Naive B cell (primary cell): Measurements from ENCODE around the gene NMRK1. TPM values are rescaled to one million over a fixed set of nuclear protein-coding genes. Genes with fewer than 3 reads are reported as not detected.

Experiments used
- ATAC-seq, 2 donors: fragments of 150-1000 bp; cut with Tn5 transposase; 2 replicates each; pipeline ENCODE4 v1.10.0; 2021; ENCODE audit warnings: low read depth in 2 of 2, mild to moderate bottlenecking in 2 of 2, moderate library complexity in 2 of 2
- DNase-seq: peaks from one replicate; pipeline ENCODE4 v3.0.0; 2022
- H3K27ac Mint-ChIP-seq, 6 donors: one replicate each; pipeline ENCODE4 v1.8.0; 2020 to 2022; ENCODE audit warnings: mild to moderate bottlenecking in 6 of 6, mixed read lengths in 6 of 6, moderate library complexity in 5 of 6, inconsistent platforms in 2 of 6
- H3K27me3 Mint-ChIP-seq, 3 donors: one replicate each; pipeline ENCODE4 v1.8.0; 2021 to 2022; ENCODE audit warnings: mixed read lengths in 3 of 3, mild to moderate bottlenecking in 1 of 3
- H3K36me3 Mint-ChIP-seq, 2 donors: one replicate each; pipeline ENCODE4 v1.8.0; 2020 to 2022; ENCODE audit warnings: mixed read lengths in 2 of 2, inconsistent platforms in 1 of 2, mild to moderate bottlenecking in 1 of 2
- H3K4me1 Mint-ChIP-seq, 3 donors: one replicate each; pipeline ENCODE4 v1.8.0; 2020 to 2022; ENCODE audit warnings: mixed read lengths in 3 of 3, inconsistent platforms in 1 of 3, mild to moderate bottlenecking in 1 of 3, moderate library complexity in 1 of 3
- H3K4me3 Mint-ChIP-seq, 8 donors: one replicate each; pipeline ENCODE4 v1.8.0; 2020 to 2022; ENCODE audit warnings: mild to moderate bottlenecking in 8 of 8, mixed read lengths in 8 of 8, moderate library complexity in 8 of 8, inconsistent platforms in 2 of 8
- H3K9me3 Mint-ChIP-seq, 7 donors: one replicate each; pipeline ENCODE4 v1.8.0; 2020 to 2022; ENCODE audit warnings: mixed read lengths in 7 of 7, mild to moderate bottlenecking in 5 of 7, inconsistent platforms in 2 of 7, moderate library complexity in 1 of 7
- polyA plus RNA-seq, 6 donors: library from polyadenylated mRNA; unstranded; fragments of 300-500 nt; fragmentation: Illumina TruSeq; gene quantifications; one replicate each; pipeline ENCODE4 v1.2.3, GENCODE V29; 2021; ENCODE audit warnings: low read depth in 6 of 6

NMRK1 gene
- polyA plus RNA-seq, 6 donors from 2014 or later, result 9.4 to 33.5 (median 13.8) TPM

GRCh38 chr9:75112789-75113188 is 24.8 kb upstream of the NMRK1 start:
- DNase-seq, result no peak
- no peak for ATAC-seq
- Mint-ChIP-seq H3K4me1 (peaks cover 46 to 71% (median 51%) of the 10 kb centered on the region in 3 donors), H3K36me3 (peaks cover 3 to 8% of the 10 kb centered on the region in 2 donors), H3K27me3 (no peaks in the 10 kb centered on the region), H3K9me3 (no peaks in the 10 kb centered on the region), H3K4me3 (no peak overlapping the region), H3K27ac (peak overlapping the region in 4 of 6 donors; percentile 36 to 90 (median 77))

GRCh38 chr9:75111019-75111622 is 23.2 kb upstream of the NMRK1 start:
- no peak for ATAC-seq
- H3K4me1 Mint-ChIP-seq, result peaks cover 45 to 67% (median 51%) of the 10 kb centered on the region in 3 donors
- no peaks in the 10 kb centered on the region for H3K9me3 Mint-ChIP-seq
- H3K36me3 Mint-ChIP-seq, result peaks cover 0 to 5% of the 10 kb centered on the region in 2 donors
- H3K27me3 Mint-ChIP-seq, result no peaks in the 10 kb centered on the region
- peak overlapping the region in 2 of 8 donors; percentile 1 to 25 for H3K4me3 Mint-ChIP-seq
- no peak for DNase-seq
- H3K27ac Mint-ChIP-seq, result peak overlapping the region in 3 of 6 donors; percentile 12 to 82 (median 52)

DNA sequence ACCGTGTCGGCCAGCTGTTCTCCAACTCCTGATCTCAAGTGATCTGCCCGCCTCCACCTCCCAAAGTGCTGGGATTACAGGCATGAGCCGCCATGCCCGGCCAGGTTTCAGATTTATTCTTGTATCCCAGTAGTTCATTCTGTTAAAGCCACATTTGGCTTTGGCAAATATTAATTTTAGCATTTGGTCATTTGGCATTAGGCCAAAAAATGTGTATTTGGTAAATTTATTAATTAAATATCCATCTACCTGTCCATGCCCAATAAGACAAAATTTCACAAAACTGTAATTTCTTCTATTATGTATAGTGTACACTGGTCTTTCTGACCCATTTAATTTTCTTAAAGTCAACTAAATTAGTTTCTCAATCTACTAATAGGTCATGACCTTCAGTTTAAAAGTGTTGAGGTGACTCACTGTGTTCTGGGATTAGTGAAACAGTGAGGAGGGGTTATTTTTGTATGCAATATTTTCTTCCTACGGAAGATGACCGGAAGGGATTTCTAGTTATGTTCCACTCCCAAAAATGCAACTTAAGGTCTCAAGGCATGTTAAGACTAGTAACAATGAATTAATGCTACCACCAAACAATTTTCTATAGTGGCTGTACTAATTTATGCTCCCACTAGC is 21.4 kb upstream of the NMRK1 start:
- Mint-ChIP-seq H3K27me3 (no peaks in the 10 kb centered on the region), H3K27ac (peak overlapping the region in 2 of 6 donors; percentile 29 to 54), H3K9me3 (no peaks in the 10 kb centered on the region), H3K4me3 (no peak overlapping the region), H3K4me1 (peaks cover 54 to 78% (median 65%) of the 10 kb centered on the region in 3 donors), H3K36me3 (peaks cover 0 to 5% of the 10 kb centered on the region in 2 donors)
- ATAC-seq (no peak), DNase-seq (no peak)

- ATAC-seq, result no peak
- Mint-ChIP-seq H3K36me3 (no peaks in the 10 kb centered on the region), H3K9me3 (no peaks in the 10 kb centered on the region), H3K4me1 (peaks cover 47 to 72% (median 64%) of the 10 kb centered on the region in 3 donors), H3K4me3 (peak overlapping the region in 1 of 8 donors; percentile 42), H3K27ac (peak overlapping the region in 1 of 6 donors; percentile 62), H3K27me3 (no peaks in the 10 kb centered on the region)
- DNase-seq, result no peak
Observed at GRCh38 chr9:75108571-75108970, 20.6 kb upstream of the NMRK1 start.

DNA sequence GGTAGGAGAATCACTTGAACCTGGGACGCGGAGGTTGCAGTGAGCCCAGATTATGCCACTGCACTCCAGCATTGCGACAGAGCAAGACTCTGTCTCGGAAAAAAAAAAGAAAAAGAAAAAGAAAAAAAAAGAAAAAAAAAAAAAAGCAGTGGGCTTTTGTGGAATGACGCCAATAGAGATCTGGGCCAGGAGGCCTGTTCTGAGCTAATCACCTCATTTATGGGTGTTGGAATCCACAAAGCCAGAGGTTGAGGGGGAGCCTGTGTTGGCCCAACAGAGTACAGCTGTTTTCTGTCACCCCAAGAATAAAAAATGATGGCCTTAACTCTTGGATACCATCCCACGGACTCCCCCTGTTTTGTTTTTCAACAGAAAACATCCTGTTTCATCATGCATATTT is 18.9 kb upstream of the NMRK1 start:
- H3K27me3 Mint-ChIP-seq, result no peaks in the 10 kb centered on the region
- no peak overlapping the region for H3K27ac Mint-ChIP-seq
- H3K4me3 Mint-ChIP-seq, result peak overlapping the region in 1 of 8 donors; percentile 15
- peaks cover 45 to 66% (median 64%) of the 10 kb centered on the region in 3 donors for H3K4me1 Mint-ChIP-seq
- ATAC-seq, result no peak
- H3K9me3 Mint-ChIP-seq, result no peaks in the 10 kb centered on the region
- DNase-seq, result no peak
- H3K36me3 Mint-ChIP-seq, result peaks cover 0 to 5% of the 10 kb centered on the region in 2 donors

GRCh38 chr9:75105841-75106240 is 17.9 kb upstream of the NMRK1 start:
- ATAC-seq (no peak), DNase-seq (no peak)
- Mint-ChIP-seq H3K27ac (peak overlapping the region in 4 of 6 donors; percentile 23 to 58 (median 30)), H3K4me1 (peaks cover 43 to 67% (median 64%) of the 10 kb centered on the region in 3 donors), H3K36me3 (peaks cover 0 to 5% of the 10 kb centered on the region in 2 donors), H3K27me3 (no peaks in the 10 kb centered on the region), H3K4me3 (no peak overlapping the region), H3K9me3 (no peaks in the 10 kb centered on the region)

GRCh38 chr9:75105019-75105540 is 17.1 kb upstream of the NMRK1 start:
- H3K27ac Mint-ChIP-seq, result peak overlapping the region in 4 of 6 donors; percentile 30 to 76 (median 48)
- no peak overlapping the region for H3K4me3 Mint-ChIP-seq
- peaks cover 0 to 5% of the 10 kb centered on the region in 2 donors for H3K36me3 Mint-ChIP-seq
- DNase-seq (no peak), ATAC-seq (no peak)
- no peaks in the 10 kb centered on the region for H3K9me3 Mint-ChIP-seq
- H3K27me3 Mint-ChIP-seq, result no peaks in the 10 kb centered on the region
- peaks cover 39 to 61% (median 60%) of the 10 kb centered on the region in 3 donors for H3K4me1 Mint-ChIP-seq

GRCh38 chr9:75104607-75105006 is 16.7 kb upstream of the NMRK1 start:
- Mint-ChIP-seq H3K27ac (peak overlapping the region in 3 of 6 donors; percentile 34 to 76 (median 63)), H3K9me3 (no peaks in the 10 kb centered on the region), H3K27me3 (no peaks in the 10 kb centered on the region), H3K36me3 (peaks cover 0 to 5% of the 10 kb centered on the region in 2 donors), H3K4me1 (peaks cover 37 to 58% (median 57%) of the 10 kb centered on the region in 3 donors), H3K4me3 (no peak overlapping the region)
- DNase-seq (no peak), ATAC-seq (no peak)

DNA sequence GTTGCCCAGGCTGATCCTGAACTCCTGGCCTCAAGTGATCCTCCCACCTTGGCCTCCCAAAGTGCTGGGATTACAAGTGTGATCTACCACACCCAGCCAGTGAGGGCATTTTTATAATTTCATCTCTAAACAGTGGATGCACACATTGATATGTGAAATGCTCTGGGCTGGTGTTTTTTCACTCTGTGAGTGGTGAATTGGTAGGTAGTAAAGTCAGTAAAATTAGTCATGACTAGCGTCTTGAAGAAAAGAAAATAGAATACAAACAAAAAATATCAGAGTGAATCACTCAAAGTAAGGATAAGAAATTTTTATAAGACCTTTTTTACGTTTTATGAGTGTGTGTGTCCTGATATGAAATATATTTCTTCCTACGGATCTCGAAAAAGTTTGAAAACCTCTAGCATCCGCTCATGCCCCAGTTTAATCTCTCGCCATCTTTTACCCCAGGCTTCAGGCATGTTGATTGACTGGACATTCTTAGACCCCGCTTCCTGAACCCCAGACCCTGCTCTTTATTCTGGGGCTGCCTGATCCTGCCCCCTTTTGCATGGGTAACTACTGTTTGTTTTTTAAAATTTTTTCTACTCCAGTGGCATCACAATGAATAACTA is 14.3 kb upstream of the NMRK1 start:
- Mint-ChIP-seq H3K27ac (peak overlapping the region in 2 of 6 donors; percentile 47 to 63), H3K4me1 (peaks cover 39 to 59% (median 55%) of the 10 kb centered on the region in 3 donors), H3K27me3 (no peaks in the 10 kb centered on the region), H3K4me3 (no peak overlapping the region), H3K36me3 (peaks cover 0 to 5% of the 10 kb centered on the region in 2 donors), H3K9me3 (no peaks in the 10 kb centered on the region)
- no peak for DNase-seq
- ATAC-seq, result no peak

DNA sequence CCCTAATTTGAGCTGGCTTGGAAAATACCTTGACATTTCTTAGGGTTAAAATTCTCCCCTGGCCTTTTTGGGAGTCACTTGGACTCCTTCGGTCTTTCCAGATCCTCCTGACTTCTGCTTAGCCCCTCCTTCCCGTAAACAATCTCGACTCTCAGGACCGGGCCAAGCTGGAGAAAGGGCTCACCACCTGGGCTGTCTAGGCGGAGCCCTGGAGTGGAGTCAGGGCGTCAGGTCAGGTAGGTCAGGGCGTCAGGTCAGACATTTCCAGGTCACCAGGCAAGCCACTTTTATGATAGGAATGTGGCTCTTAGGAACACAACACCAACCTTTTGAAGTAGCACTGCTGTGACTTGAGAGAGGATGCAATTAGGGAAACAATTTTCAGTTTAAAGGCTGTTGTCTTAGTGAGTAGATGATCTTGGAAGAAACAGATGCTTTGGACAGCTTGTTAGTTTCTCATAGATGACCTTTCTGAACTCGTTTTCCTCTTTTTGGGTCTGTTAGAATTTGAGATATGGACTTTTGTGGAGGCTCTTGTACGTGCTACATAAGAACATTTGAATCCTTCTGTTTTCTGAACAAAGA is 13.1 kb upstream of the NMRK1 start:
- Mint-ChIP-seq H3K27ac (peak overlapping the region in 3 of 6 donors; percentile 31 to 82 (median 34)), H3K36me3 (peaks cover 0 to 5% of the 10 kb centered on the region in 2 donors), H3K4me3 (no peak overlapping the region), H3K27me3 (no peaks in the 10 kb centered on the region), H3K4me1 (peaks cover 38 to 66% (median 61%) of the 10 kb centered on the region in 3 donors), H3K9me3 (no peaks in the 10 kb centered on the region)
- no peak for ATAC-seq
- no peak for DNase-seq

DNA sequence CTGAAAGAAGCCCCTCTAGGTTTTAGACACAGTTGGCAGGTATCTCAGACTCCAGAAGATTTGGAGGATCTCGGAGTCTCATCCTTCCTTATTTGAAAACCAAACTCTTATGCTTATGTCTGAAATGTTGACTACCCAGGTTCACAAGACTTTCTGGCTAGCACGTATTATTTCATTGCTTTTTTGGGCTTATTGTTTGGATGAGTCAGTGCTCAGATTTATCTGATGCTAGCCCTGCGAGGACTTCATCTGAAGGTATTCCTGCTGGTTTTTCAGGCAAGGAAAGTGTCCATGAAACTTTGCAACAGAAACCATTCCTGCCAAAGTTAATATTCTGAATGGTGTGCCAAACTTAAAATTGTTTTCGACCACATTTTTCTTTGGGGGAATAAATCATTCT is 8.8 kb upstream of the NMRK1 start:
- Mint-ChIP-seq H3K27me3 (no peaks in the 10 kb centered on the region), H3K4me1 (peaks cover 43 to 71% (median 64%) of the 10 kb centered on the region in 3 donors), H3K9me3 (no peaks in the 10 kb centered on the region), H3K36me3 (no peaks in the 10 kb centered on the region), H3K27ac (no peak overlapping the region), H3K4me3 (no peak overlapping the region)
- DNase-seq (no peak), ATAC-seq (no peak)

GRCh38 chr9:75092766-75093165 is 4.8 kb upstream of the NMRK1 start:
- Mint-ChIP-seq H3K36me3 (no peaks in the 10 kb centered on the region), H3K4me3 (peak overlapping the region in 2 of 8 donors; percentile 22 to 63), H3K27ac (peak overlapping the region in 3 of 6 donors; percentile 11 to 88 (median 12)), H3K9me3 (no peaks in the 10 kb centered on the region), H3K4me1 (peaks cover 58 to 79% (median 74%) of the 10 kb centered on the region in 3 donors), H3K27me3 (no peaks in the 10 kb centered on the region)
- DNase-seq, result no peak
- ATAC-seq, result no peak

GRCh38 chr9:75090579-75090978 is 2.6 kb upstream of the NMRK1 start:
- no peaks in the 10 kb centered on the region for H3K36me3 Mint-ChIP-seq
- H3K4me3 Mint-ChIP-seq, result peak overlapping the region in 7 of 8 donors; percentile 39 to 100 (median 81)
- no peaks in the 10 kb centered on the region for H3K27me3 Mint-ChIP-seq
- peaks cover 54 to 72% (median 59%) of the 10 kb centered on the region in 3 donors for H3K4me1 Mint-ChIP-seq
- peak overlapping the region in 2 of 6 donors; percentile 44 to 66 for H3K27ac Mint-ChIP-seq
- ATAC-seq, result no peak
- no peaks in the 10 kb centered on the region for H3K9me3 Mint-ChIP-seq
- DNase-seq, result no peak
